ENCODE data around the gene IKZF2. TPM values are rescaled to one million over a fixed set of nuclear protein-coding genes. Genes with fewer than 3 reads are reported as not detected.

The IKZF2 gene
- total and polyA plus RNA-seq, 9 of the 15 experiments (the other 6 are each of a cell fraction or from before 2014, with no cell fraction given): 0.04 to 0.54 (median 0.22) TPM

DNA sequence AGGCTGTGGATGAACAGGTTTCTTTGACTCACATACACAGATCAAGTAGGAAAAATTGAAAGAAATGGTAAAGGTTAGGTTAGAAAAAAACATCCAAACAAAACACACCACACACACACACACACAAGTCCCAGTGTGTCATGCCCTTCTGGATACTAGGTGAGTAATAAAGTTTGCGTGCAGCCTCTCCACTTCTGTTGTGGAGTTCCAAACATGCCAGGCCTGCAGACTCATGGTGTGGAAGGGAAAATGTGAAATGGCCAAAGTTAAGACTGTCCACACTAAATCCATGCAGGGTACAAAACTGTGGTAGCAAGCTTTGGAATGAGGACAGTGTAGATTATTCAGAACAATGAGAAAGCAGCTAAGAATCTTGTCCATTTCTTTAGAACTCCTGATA is 114.6 kb downstream of the IKZF2 start:
- no peak for ATAC-seq

More for the DNA sequence above, 114.6 kb downstream of the IKZF2 start:
- Histone ChIP-seq H2AFZ (ENCODE audit: low read depth, low read length) (no peak overlapping the region), H3K9me3 (replicated peaks; ENCODE audit: control insufficient read depth, insufficient read depth, low read depth, low read length) (no peaks in the 10 kb centered on the region), H3K27ac (ENCODE audit: extremely low read depth, low read depth, low read length) (no peak overlapping the region), H3K36me3 (ENCODE audit: control insufficient read depth, insufficient read depth, low read length) (no peaks in the 10 kb centered on the region), H3K9me1 (ENCODE audit: control insufficient read depth, insufficient read depth, low read length) (no peaks in the 10 kb centered on the region), H3K9ac (ENCODE audit: insufficient read depth in 1 of 2, low read depth in 2 of 2, low read length in 2 of 2) (no peak overlapping the region), H3K79me2 (ENCODE audit: control insufficient read depth, insufficient read depth, low read length) (no peaks in the 10 kb centered on the region), H3K4me1 (replicated peaks in 1 of 2; ENCODE audit: control insufficient read depth in 2 of 2, insufficient read depth in 2 of 2, low read length in 2 of 2) (no peaks in the 10 kb centered on the region), H3K27me3 (ENCODE audit: control insufficient read depth in 2 of 2, insufficient read depth in 2 of 2, low read length in 2 of 2) (no peaks in the 10 kb centered on the region), H3K4me3 (no peak overlapping the region), H4K20me1 (replicated peaks; ENCODE audit: control insufficient read depth, insufficient read depth, low read length) (no peaks in the 10 kb centered on the region), H3K4me2 (ENCODE audit: insufficient read depth, low read length) (no peak overlapping the region)
- no peak for FAIRE-seq
- WGBS (ENCODE audit: insufficient coverage, low coverage, missing lambda C conversion rate): no CpG with 5 or more reads among the region's 1 CpG
- no TSS peak for BruUV-seq (replicated peaks)
- DNase-seq (ENCODE audit: extremely low read depth in 1 of 4, low spot score in 3 of 4): no peak
- no peak for TF ChIP-seq HDAC3 (IDR thresholded peaks at IDR 0.05; ENCODE audit: borderline replicate concordance, partially characterized antibody)
- no peak for TF ChIP-seq DIDO1 (tag; IDR thresholded peaks at IDR 0.05; ENCODE audit: low read depth)
- TF ChIP-seq SMARCA4 (IDR thresholded peaks at IDR 0.05): no peak
- TF ChIP-seq HOXB6 (CRISPR knock-in tag; IDR thresholded peaks at IDR 0.05; ENCODE audit: borderline replicate concordance): no peak
- no peak for TF ChIP-seq ILF3 (IDR thresholded peaks at IDR 0.05; ENCODE audit: borderline replicate concordance)
- TF ChIP-seq BACH1 (tag; IDR thresholded peaks at IDR 0.05): no peak
- TF ChIP-seq, protein P1, sequence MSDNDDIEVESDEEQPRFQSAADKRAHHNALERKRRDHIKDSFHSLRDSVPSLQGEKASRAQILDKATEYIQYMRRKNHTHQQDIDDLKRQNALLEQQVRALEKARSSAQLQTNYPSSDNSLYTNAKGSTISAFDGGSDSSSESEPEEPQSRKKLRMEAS (CRISPR knock-in tag; IDR thresholded peaks at IDR 0.05): no peak
- TF ChIP-seq, protein P2, sequence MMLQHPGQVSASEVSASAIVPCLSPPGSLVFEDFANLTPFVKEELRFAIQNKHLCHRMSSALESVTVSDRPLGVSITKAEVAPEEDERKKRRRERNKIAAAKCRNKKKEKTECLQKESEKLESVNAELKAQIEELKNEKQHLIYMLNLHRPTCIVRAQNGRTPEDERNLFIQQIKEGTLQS (IDR thresholded peaks at IDR 0.05): no peak
- TF ChIP-seq, protein P2 (CRISPR knock-in tag; conservative IDR thresholded peaks at IDR 0.05): no peak
- TF ChIP-seq ZNF165 (CRISPR knock-in tag; IDR thresholded peaks at IDR 0.05; ENCODE audit: borderline replicate concordance): no peak
- no peak for TF ChIP-seq KLF16 (IDR thresholded peaks at IDR 0.05)
- no peak for TF ChIP-seq ZNF785 (CRISPR knock-in tag; IDR thresholded peaks at IDR 0.05)
- TF ChIP-seq BRF1 (IDR thresholded peaks at IDR 0.05; ENCODE audit: borderline replicate concordance, extremely low read depth, insufficient read length): no peak
- TF ChIP-seq, protein P3, sequence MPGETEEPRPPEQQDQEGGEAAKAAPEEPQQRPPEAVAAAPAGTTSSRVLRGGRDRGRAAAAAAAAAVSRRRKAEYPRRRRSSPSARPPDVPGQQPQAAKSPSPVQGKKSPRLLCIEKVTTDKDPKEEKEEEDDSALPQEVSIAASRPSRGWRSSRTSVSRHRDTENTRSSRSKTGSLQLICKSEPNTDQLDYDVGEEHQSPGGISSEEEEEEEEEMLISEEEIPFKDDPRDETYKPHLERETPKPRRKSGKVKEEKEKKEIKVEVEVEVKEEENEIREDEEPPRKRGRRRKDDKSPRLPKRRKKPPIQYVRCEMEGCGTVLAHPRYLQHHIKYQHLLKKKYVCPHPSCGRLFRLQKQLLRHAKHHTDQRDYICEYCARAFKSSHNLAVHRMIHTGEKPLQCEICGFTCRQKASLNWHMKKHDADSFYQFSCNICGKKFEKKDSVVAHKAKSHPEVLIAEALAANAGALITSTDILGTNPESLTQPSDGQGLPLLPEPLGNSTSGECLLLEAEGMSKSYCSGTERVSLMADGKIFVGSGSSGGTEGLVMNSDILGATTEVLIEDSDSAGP (CRISPR knock-in tag; IDR thresholded peaks at IDR 0.05): no peak
- TF ChIP-seq, protein P4, sequence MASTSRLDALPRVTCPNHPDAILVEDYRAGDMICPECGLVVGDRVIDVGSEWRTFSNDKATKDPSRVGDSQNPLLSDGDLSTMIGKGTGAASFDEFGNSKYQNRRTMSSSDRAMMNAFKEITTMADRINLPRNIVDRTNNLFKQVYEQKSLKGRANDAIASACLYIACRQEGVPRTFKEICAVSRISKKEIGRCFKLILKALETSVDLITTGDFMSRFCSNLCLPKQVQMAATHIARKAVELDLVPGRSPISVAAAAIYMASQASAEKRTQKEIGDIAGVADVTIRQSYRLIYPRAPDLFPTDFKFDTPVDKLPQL (IDR thresholded peaks at IDR 0.05; ENCODE audit: extremely low read depth, insufficient read length): no peak
- TF ChIP-seq, protein P5, sequence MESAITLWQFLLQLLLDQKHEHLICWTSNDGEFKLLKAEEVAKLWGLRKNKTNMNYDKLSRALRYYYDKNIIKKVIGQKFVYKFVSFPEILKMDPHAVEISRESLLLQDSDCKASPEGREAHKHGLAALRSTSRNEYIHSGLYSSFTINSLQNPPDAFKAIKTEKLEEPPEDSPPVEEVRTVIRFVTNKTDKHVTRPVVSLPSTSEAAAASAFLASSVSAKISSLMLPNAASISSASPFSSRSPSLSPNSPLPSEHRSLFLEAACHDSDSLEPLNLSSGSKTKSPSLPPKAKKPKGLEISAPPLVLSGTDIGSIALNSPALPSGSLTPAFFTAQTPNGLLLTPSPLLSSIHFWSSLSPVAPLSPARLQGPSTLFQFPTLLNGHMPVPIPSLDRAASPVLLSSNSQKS (CRISPR knock-in tag; IDR thresholded peaks at IDR 0.05): no peak
- ChIA-PET CTCF (ENCODE audit: low intra/inter-chr PET ratio) (no interaction called here), POLR2A (no interaction called here)
- in situ Hi-C loops (cut with MboI) (no loop called here), intact Hi-C loops (cut with micrococcal nuclease) (no loop called here)
